SH-SY5Y (cell line): ENCODE data around the gene MEIOB.

Experiments used
- GATA2 ChIP-seq: IDR thresholded peaks from 2 replicates; pipeline ENCODE4 v1.6.1; 2011; ENCODE audit warnings: mild to moderate bottlenecking, low read depth, low read length
- GATA3 ChIP-seq: IDR thresholded peaks from 2 replicates; pipeline ENCODE4 v1.6.1; 2011; ENCODE audit warnings: low read depth, mild to moderate bottlenecking, low read length, moderate library complexity

The MEIOB gene

DNA sequence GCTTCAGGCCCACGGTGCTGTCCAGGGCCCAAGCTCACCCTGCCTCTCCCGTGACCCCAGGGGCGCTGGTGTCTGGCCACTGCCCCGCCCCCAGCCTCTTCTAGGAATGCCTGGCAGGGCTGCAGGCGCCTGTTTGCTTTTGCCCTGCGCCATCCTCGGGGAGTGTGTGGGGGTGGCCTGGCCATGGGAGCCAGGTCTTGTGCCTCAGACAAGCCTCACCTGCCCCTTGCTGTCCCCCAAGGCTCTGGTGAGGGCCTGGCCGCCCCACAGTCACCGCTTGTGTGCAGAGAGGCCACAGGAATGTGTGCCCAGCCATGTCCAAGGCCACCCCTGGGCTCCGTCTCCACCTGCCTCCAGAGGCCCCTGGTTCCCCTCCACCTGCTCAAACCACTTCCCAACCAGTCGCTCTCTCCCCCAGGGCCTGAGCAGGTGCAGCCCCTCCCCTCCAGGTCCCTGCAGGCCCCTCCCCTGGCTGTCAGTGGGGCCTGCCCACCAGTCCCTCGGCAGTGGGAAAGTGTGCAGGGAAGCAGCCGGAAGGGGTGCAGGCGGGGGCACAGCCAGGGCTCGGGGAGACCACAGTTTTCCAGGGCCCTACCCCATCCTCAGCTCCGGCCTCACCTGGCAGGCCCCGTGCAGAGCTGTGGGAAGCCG is 77.6 kb downstream of the MEIOB start:
- no peak for TF ChIP-seq GATA3
- no peak for TF ChIP-seq GATA2

DNA sequence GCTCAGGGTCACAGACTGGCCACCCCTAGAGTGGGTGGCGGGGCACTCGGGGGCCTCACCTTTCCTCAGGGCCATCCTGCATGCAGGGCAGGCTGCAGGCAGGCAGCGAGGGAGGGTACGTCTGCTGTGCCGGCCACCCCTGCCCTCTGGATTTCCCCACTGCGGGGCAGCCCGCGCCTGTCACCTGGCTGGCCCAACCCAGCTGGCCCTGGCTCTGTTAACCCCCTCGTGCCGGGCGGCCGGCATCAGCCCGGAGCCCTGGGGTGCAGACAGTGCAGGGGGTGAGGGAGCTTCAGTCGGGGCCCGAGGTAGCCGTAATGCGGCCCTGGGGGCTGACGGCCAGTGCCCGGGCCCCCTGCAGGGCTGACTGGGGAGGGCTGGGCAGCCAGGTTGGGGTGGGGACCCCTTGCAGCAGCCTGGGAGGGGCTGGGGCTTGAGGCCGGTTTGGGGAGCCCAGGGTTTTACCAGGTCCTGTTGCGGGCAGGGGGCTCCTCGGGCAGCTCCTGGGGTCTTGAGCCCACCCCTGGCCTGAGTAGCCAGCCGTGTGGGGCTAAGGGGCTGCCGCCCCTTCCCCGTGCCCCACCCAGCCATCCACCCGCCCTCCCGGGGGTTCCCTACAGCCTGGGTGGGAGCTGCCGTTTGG is 78.3 kb downstream of the MEIOB start, which contains the start of gene IGFALS:
Gene IGFALS (minus strand): TSS at position 128 of the 643 bp plus-strand sequence. CDS start 53 bp downstream, at position 75.
- TF ChIP-seq GATA3 (no peak), GATA2 (no peak)

DNA sequence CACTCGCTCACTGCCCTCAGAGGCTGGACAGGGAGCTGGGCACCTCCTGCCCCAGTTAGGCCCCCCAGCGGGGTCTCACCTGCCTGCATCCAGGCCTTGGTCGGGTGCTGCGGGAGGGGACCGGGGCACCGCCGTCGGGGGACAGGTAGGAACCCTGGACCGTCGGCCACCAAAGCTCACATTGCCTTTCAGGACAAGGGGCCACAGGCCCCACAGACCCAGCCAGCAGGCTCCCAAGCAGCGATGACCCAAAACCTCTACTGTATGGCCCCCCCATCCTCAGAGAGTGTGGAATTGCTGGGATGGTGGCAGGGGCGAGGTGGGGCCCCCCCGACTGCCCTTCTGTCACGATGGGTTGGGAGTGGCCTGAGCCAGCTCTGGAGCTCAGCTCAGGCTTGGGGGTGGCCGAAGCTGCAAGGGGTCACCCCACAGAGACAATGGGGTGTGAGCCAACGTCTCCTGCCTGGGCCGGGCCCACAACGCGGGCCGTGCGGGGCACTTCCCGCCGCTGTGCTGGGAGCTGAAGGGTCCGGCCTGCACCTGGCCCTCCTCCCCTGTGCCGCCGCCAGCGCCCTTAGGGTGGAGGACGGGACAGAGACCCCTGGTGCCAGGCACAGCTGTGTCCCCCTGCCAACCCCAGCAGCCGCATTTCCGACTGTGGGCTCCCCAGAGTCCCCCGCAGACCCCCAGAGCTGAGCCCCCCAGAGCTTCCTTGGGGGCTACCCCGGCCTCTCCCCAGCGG is 79.0 kb downstream of the MEIOB start:
- no peak for TF ChIP-seq GATA2
- TF ChIP-seq GATA3: no peak

DNA sequence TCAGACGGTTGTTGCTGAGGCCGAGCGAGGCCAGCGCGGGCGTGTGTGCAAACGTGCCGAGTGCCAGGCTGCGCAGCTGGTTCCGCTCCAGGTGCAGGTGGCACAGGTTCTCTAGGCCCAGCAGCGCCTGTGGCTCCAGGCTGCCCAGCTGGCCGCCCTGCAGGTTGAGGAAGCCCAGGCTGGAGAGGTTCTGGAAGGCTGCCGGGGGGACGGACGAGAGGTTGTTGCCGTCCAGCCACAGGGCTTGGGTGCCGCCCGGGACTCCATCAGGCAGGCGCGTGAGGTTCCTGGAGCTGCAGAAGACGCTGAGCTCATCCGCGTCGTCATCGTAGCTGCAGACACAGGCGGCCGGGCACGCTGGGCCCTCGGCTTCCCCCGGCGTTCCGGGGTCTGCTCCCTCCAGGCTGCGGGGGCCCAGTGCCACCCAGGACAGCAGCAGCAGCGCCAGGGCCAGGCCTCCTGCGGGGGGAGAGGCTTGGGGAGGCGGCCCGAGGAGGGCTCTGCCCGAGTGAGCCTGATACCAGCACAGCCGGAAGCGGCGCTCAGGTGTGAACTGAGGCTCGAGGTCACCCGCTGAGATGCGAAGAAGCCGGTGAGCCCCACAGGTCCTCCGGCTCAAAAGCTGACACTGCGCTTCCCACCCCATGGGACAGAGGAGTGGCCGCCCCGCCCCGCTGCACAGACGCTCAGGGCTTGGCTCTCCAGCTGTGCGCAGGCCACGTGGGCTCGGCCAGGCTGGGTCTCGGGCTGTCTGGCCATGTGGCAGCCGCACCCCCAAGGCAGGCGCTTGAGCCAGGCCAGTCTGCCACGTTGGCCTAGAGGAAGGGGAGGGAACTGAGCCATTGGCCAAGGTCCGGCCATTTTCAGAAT is 79.8 kb downstream of the MEIOB start:
- no peak for TF ChIP-seq GATA3
- no peak for TF ChIP-seq GATA2

DNA sequence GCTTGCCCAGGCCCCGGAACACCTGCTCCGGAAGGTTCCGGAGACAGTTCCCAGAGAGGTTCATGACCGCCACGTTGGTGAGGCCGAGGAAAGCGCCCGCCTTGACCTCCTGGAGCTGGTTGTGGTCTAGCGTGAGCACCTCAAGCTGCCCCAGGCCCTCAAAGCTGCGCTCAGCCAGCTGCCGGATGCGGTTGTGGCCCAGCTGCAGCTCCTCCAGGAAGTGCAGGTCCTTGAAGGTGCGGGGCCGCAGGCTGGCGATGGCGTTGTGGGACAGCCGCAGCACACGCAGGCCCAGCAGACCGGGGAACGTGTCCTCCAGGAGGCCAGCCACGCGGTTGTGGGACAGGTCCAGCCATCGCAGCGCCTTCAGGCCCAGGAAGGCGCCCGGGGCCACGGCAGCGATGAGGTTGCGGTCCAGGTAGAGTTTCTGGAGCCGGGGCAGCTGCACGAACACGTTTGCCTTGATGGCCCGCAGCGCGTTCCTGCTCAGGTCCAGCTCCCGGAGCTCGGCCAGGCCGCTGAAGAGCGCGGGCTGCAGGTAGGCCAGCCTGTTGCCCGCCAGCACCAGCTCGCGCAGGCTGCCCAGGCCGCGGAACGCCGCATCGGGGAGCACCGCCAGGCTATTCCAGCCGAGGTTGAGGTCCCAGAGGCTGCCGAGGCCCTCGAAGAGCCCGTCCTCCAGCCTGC is 80.6 kb downstream of the MEIOB start:
- no peak for TF ChIP-seq GATA3

DNA sequence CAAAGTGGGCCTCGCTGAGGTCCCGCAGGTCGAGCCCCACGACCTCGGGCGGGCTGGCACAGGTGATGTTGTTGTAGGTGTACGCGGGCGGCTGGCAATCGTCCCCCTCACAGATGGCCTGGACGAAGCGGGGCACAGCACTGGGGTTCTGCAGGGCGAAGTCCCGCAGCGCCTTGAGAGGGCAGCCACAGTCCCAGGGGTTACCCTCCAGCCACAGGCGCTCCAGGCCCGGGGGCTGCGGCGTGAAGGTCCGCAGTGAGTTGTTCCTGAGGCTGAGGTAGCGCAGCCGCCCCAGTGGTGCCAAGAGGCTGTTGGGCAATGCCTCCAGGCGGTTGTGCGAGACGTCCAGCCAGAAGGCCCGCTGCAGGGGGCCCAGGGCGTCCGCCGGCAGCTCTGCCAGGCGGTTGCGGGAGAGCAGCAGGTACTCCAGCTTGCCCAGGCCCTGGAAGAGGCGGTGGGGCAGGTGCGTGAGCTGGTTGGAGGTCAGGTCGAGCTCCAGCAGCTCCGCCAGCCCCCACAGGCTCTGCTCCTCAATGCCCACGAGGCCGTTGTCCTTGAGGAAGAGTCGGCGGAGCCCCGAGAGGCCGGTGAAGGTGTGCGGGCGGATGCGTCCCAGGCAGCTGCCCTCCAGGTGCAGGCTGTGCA is 81.2 kb downstream of the MEIOB start:
- TF ChIP-seq GATA2 (no peak), GATA3 (no peak)

DNA sequence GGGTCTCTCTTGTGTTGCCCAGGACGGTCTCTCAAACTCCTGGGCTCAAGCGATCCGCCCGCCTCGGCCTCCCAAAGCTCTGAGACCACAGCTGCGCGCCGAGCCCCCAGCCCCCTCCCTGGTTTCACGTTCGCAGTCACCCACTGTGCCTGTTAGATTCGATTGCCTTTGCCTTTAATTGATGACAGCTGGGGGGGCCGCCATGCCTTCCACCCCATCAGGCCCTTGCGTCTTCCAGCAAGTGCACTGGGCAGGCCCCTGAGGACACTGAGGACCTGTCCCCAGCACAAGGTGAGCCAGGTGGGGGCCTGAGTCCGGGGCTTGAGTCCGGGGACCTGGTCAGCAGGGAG is 81.7 kb downstream of the MEIOB start:
- TF ChIP-seq GATA2 (no peak), GATA3 (no peak)

DNA sequence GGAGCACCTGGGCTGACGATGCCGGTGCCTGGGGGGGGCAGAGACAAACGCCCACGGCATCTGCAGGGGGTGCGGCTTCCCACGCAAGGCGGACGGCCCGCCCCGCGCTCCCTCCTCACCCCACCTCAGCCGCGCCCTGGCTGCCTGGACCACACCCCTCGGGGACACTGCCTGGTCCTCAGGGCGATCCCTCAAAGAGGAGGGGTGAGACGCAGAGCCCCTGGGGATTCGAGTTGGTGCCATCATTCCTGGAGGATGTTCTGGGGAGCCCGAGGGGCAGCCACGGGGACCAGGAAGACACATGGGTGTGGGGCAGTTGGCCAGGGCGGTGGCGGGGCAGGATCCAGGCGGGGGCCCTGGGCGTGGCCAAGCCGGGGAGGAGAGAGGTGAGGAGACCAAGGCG is 82.3 kb downstream of the MEIOB start:
- TF ChIP-seq GATA2: no peak
- TF ChIP-seq GATA3: no peak

DNA sequence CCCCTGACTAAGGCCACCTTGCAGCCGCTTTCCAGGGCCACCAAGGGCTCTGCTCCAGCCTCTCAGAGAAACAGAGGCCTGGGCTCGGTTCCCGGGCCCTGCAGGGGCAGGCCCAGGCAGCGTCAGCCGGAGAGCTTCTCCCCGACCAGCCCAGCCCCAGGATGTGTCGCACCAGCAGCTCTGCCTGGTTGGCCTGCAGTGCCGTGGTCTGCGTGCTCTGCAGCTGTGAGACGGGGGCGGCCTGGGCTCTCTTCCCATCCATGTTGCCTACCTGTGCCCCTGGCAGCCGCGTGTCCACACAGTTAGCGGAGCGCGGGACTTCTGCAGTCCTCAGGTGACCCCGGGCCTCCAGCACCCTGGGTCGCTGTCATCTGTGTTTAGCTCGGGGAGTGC is 83.3 kb downstream of the MEIOB start:
- TF ChIP-seq GATA2 (no peak), GATA3 (no peak)

DNA sequence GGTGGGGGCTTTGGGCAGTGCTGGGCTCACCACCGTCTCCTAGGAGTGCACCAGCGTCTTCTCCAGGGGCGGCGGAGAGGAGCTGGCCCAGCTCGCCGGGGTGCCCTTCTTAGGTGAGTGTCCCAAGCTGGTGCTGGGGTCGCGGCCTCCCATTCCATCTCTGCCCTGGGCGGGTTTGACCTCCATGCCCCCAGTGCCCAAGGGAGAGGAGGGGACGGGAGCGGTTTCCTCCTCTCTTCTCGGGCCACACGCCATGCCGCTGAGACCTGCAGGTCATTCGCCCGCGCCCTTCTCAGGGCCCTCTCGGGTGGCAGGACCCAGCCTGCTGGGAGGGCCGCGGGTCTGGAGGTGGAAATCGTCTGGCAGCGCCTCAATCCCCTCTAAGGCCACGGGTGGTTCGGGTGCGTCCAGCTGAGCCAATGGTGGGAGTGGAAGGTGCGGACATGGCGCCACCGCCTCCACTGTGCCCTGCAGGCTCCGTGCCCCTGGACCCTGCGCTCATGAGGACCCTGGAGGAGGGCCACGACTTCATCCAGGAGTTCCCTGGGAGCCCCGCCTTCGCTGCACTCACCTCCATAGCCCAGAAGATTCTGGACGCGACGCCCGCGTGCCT is 83.8 kb downstream of the MEIOB start:
- TF ChIP-seq GATA3: no peak
- TF ChIP-seq GATA2: no peak

DNA sequence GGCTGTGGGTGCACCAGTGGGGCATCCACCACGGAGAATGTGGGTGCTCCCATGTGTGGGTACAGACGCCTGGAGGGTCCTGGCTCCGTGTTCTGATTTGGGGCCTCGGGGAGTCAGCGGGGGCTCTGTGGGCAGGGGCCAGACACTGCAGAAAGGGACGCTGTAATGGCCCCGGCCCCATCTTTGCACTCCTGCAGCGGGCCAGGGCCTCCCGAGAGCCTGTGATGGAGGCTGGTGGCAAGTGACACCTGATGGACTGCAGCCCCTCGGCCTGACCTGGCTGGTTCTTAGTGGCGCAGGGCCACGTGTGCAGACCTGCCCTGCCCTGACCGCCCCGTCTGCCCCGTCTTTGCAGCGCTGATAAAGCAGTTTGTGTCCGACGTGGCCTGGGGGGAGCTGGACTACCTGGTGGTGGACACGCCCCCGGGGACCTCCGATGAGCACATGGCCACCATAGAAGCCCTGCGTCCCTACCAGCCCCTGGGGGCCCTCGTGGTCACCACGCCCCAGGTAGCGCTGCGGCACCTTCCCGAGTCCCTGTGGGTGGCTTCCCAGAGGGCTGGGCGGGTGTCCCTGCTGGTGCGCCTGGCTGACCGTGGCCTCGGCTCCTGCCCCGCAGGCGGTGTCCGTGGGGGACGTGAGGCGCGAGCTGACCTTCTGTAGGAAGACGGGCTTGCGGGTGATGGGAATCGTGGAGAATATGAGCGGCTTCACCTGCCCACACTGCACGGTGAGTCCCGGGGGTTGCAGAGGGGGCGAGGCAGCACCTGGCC is 84.5 kb downstream of the MEIOB start:
- TF ChIP-seq GATA3 (no peak), GATA2 (no peak)

DNA sequence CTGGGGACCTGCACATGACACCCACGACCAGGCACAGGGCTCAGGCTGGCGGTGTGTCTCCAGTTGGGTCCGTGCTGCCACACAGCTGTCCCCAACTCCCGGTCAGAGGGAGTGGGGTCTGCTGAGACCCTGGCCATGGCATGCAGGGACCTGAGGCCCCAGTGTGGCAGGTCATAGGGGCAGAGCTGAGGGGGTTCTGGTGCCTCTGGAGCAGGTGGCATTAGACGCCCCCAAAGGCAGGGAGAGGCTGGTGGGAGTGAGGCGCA is 85.0 kb downstream of the MEIOB start:
- TF ChIP-seq GATA3 (no peak), GATA2 (no peak)
